Neural progenitor cell (in vitro differentiated cells): Measurements from ENCODE around the gene SF3B6. TPM values are rescaled to one million over a fixed set of nuclear protein-coding genes. Genes with fewer than 3 reads are reported as not detected.

ENCODE experiments used
- DNase-seq: peaks from one replicate; pipeline ENCODE4 v3.0.0-alpha.2; 2016; ENCODE audit warnings: low spot score
- H2AFZ ChIP-seq: fragments of 200-600 bp; sonication (generic); replicated peaks from 2 replicates; pipeline ENCODE4 v1.6.1; 2016; ENCODE audit warnings: antibody characterized with exemption
- H3F3A ChIP-seq: fragments of 200-600 bp; sonication (generic); 2 replicates; pipeline ENCODE4 v1.6.1; 2016; ENCODE audit warnings: antibody characterized with exemption, low read depth
- H3K27ac ChIP-seq: fragments of 200-600 bp; sonication (generic); 2 replicates; pipeline ENCODE4 v1.5.1; 2016; ENCODE audit warnings: mild to moderate bottlenecking
- H3K27me3 ChIP-seq: fragments of 200-600 bp; sonication (generic); 2 replicates; pipeline ENCODE4 v1.6.1; 2016; ENCODE audit warnings: mild to moderate bottlenecking, moderate library complexity
- H3K36me3 ChIP-seq: fragments of 200-600 bp; sonication (generic); 2 replicates; pipeline ENCODE4 v1.5.1; 2016
- H3K4me1 ChIP-seq: fragments of 200-600 bp; sonication (generic); 2 replicates; pipeline ENCODE4 v1.6.1; 2016; ENCODE audit warnings: mixed run types
- H3K4me2 ChIP-seq: fragments of 200-600 bp; sonication (generic); 2 replicates; pipeline ENCODE4 v1.6.1; 2016
- H3K4me3 ChIP-seq: fragments of 200-600 bp; sonication (generic); 2 replicates; pipeline ENCODE4 v1.5.1; 2016
- H3K79me2 ChIP-seq: fragments of 200-600 bp; sonication (generic); 2 replicates; pipeline ENCODE4 v1.6.1; 2016; ENCODE audit warnings: low read depth
- H3K9ac ChIP-seq: fragments of 200-600 bp; sonication (generic); 2 replicates; pipeline ENCODE4 v1.6.1; 2016
- H3K9me3 ChIP-seq: fragments of 200-600 bp; sonication (generic); 2 replicates; pipeline ENCODE4 v1.5.1; 2016; ENCODE audit warnings: low read depth
- H4K20me1 ChIP-seq: fragments of 200-600 bp; sonication (generic); 2 replicates; pipeline ENCODE4 v1.6.1; 2016; ENCODE audit warnings: low read depth
- H3K27ac Mint-ChIP-seq: 3 replicates; pipeline ENCODE4 v1.8.0; 2021; ENCODE audit warnings: mixed read lengths
- H3K27me3 Mint-ChIP-seq: 2 replicates; pipeline ENCODE4 v1.8.0; 2022; ENCODE audit warnings: low read depth, mild to moderate bottlenecking, inconsistent platforms, moderate library complexity, mixed read lengths; ENCODE audit not compliant: insufficient read depth
- H3K36me3 Mint-ChIP-seq: 3 replicates; pipeline ENCODE4 v1.8.0; 2021; ENCODE audit warnings: mixed read lengths
- H3K4me1 Mint-ChIP-seq: 3 replicates; pipeline ENCODE4 v1.8.0; 2021; ENCODE audit warnings: mixed read lengths
- H3K4me3 Mint-ChIP-seq: 3 replicates; pipeline ENCODE4 v1.8.0; 2021; ENCODE audit warnings: mild to moderate bottlenecking, moderate library complexity, mixed read lengths
- H3K9me3 Mint-ChIP-seq: 3 replicates; pipeline ENCODE4 v1.8.0; 2020; ENCODE audit warnings: mixed read lengths
- CTCF ChIP-seq: fragments of 200-600 bp; sonication (generic); IDR thresholded peaks from 2 replicates; pipeline ENCODE4 v1.5.1; 2017; ENCODE audit warnings: antibody characterized with exemption, mild to moderate bottlenecking
- EZH2 ChIP-seq: fragments of 200-600 bp; sonication (generic); IDR thresholded peaks from 2 replicates; pipeline ENCODE4 v1.6.1; 2017; ENCODE audit warnings: antibody characterized with exemption, mild to moderate bottlenecking, moderate library complexity
- EZH2phosphoT487 ChIP-seq: fragments of 200-600 bp; sonication (generic); IDR thresholded peaks from 2 replicates; pipeline ENCODE4 v1.6.1; 2017; ENCODE audit warnings: antibody characterized with exemption
- total RNA-seq: library from RNA; depleted of rRNA; stranded (reverse); fragments of >200 nt; gene quantifications from 2 replicates; pipeline ENCODE4 v1.2.3, GENCODE V29; 2015; ENCODE audit warnings: low replicate concordance

SF3B6 gene
- total RNA-seq, 1 donor from 2014 or later: 329 TPM

GRCh38 chr2:24117902-24118301, 41.8 kb upstream of the SF3B6 start:
- Histone ChIP-seq H3K79me2 (no peaks in the 10 kb centered on the region), H2AFZ (no peak overlapping the region), H3F3A (peaks cover 18% of the 10 kb centered on the region), H3K9ac (no peak overlapping the region), H3K4me1 (peaks cover 14% of the 10 kb centered on the region), H3K4me2 (no peak overlapping the region), H3K4me3 (no peak overlapping the region), H3K27ac (no peak overlapping the region), H3K27me3 (no peaks in the 10 kb centered on the region), H4K20me1 (no peaks in the 10 kb centered on the region), H3K9me3 (no peaks in the 10 kb centered on the region), H3K36me3 (no peaks in the 10 kb centered on the region)
- peaks cover 14% of the 10 kb centered on the region for H3K4me1 Mint-ChIP-seq
- no peak for DNase-seq
- no peak overlapping the region for H3K4me3 Mint-ChIP-seq
- H3K36me3 Mint-ChIP-seq: no peaks in the 10 kb centered on the region
- H3K27me3 Mint-ChIP-seq: peaks cover 9% of the 10 kb centered on the region
- TF ChIP-seq EZH2phosphoT487 (no peak), CTCF (no peak), EZH2 (no peak)
- peaks cover 7% of the 10 kb centered on the region for H3K9me3 Mint-ChIP-seq
- no peak overlapping the region for H3K27ac Mint-ChIP-seq

- H3K9me3 ChIP-seq: no peaks in the 10 kb centered on the region
- TF ChIP-seq CTCF: no peak
- no peak for TF ChIP-seq EZH2
- no peak for TF ChIP-seq EZH2phosphoT487
- no peak overlapping the region for H3K4me3 ChIP-seq
- H4K20me1 ChIP-seq: no peaks in the 10 kb centered on the region
- no peaks in the 10 kb centered on the region for H3K79me2 ChIP-seq
- H3K36me3 ChIP-seq: no peaks in the 10 kb centered on the region
- H3K36me3 Mint-ChIP-seq: no peaks in the 10 kb centered on the region
- DNase-seq: no peak
- H3K9me3 Mint-ChIP-seq: peaks cover 7% of the 10 kb centered on the region
- no peak overlapping the region for H3K9ac ChIP-seq
- H3K27me3 ChIP-seq: no peaks in the 10 kb centered on the region
- no peak overlapping the region for H2AFZ ChIP-seq
- H3K27ac ChIP-seq: no peak overlapping the region
- H3F3A ChIP-seq: no peaks in the 10 kb centered on the region
- no peak overlapping the region for H3K4me2 ChIP-seq
- no peaks in the 10 kb centered on the region for H3K4me1 ChIP-seq
- no peaks in the 10 kb centered on the region for H3K4me1 Mint-ChIP-seq
- peaks cover 13% of the 10 kb centered on the region for H3K27me3 Mint-ChIP-seq
- no peak overlapping the region for H3K27ac Mint-ChIP-seq
- no peak overlapping the region for H3K4me3 Mint-ChIP-seq
Measured at GRCh38 chr2:24115057-24115456, 38.9 kb upstream of the SF3B6 start.

GRCh38 chr2:24111407-24111901, 35.3 kb upstream of the SF3B6 start:
- no peak overlapping the region for H2AFZ ChIP-seq
- H3F3A ChIP-seq: no peaks in the 10 kb centered on the region
- H3K9ac ChIP-seq: no peak overlapping the region
- no peaks in the 10 kb centered on the region for H3K79me2 ChIP-seq
- no peak for DNase-seq
- no peak overlapping the region for H3K27ac ChIP-seq
- no peak overlapping the region for H3K4me3 Mint-ChIP-seq
- no peaks in the 10 kb centered on the region for H4K20me1 ChIP-seq
- no peak overlapping the region for H3K4me3 ChIP-seq
- H3K36me3 ChIP-seq: no peaks in the 10 kb centered on the region
- TF ChIP-seq EZH2phosphoT487 (no peak), EZH2 (no peak), CTCF (no peak)
- H3K4me2 ChIP-seq: no peak overlapping the region
- H3K36me3 Mint-ChIP-seq: no peaks in the 10 kb centered on the region
- H3K9me3 ChIP-seq: no peaks in the 10 kb centered on the region
- peaks cover 11% of the 10 kb centered on the region for H3K27me3 Mint-ChIP-seq
- no peak overlapping the region for H3K27ac Mint-ChIP-seq
- no peaks in the 10 kb centered on the region for H3K4me1 Mint-ChIP-seq
- peaks cover 33% of the 10 kb centered on the region for H3K9me3 Mint-ChIP-seq
- H3K4me1 ChIP-seq: no peaks in the 10 kb centered on the region
- no peaks in the 10 kb centered on the region for H3K27me3 ChIP-seq
